Forelimb muscle (tissue), 1 donor: ENCODE data around the gene POGZ. TPM values are rescaled to one million over a fixed set of nuclear protein-coding genes. Genes with fewer than 3 reads are reported as not detected.
"Not testable (repeated sequence)": the region's sequence is repeated elsewhere in the genome, so short reads cannot be mapped to it uniquely, and the experiment has no call there.

Experiments used
- DNase-seq: peaks from one replicate; pipeline ENCODE4 v3.0.0-alpha.2; 2013; ENCODE audit warnings: low read depth
- polyA plus RNA-seq: library from polyadenylated mRNA; unstranded; fragments of 120-200 nt; gene quantifications from one replicate; pipeline ENCODE4 v1.2.1, GENCODE V29; 2013; ENCODE audit not compliant: insufficient read length

The POGZ gene
- polyA plus RNA-seq, 1 donor: 62.7 TPM

DNA sequence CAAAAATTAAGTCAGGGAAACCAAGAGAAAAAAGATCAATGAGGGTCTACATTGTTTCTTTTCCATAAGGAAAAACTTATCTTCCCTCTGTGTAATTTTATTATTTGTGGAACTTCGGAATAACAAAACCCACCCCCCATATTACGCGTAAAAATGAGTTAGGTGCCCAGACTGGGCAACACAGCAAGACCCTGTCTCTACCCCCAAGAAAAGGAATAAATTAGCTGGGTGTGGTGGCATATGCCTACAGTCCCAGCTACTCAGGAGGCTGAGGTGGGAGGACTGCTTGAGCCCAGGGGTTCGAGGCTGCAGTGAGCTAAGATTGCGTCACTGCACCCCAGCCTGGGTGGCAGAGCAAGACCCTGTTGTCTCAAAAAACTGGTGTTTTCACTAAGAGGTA, 39.5 kb downstream of the POGZ start:
- no peak for DNase-seq

- DNase-seq: no peak
These were observed 41.2 kb downstream of the POGZ start for GRCh38 chr1:151418081-151418480.

- DNase-seq: no peak
These were observed 43.1 kb downstream of the POGZ start for GRCh38 chr1:151416231-151416630.

DNA sequence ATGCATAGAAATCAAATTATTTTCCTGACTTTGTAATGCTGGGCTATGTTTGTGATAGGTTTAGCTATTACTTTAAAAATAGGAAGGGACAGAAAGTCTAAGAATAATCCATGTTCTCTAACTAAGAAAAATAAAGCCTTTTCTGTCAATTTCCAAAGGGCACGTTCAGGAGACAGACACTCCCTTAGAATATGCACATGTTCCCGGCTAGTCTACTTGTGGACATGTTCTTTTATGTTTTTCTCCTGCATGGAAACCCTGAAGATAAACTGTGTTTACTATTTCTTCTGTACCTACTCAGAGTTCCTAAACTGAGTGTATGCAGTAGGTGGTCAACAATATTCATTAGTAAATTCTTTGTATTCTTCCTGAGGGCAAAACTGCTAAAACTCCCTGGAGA, 47.4 kb downstream of the POGZ start:
- DNase-seq: no peak

- DNase-seq: no peak
These were observed 50.4 kb downstream of the POGZ start for GRCh38 chr1:151408891-151409290.

GRCh38 chr1:151407304-151407703, 52.0 kb downstream of the POGZ start:
- no peak for DNase-seq

DNA sequence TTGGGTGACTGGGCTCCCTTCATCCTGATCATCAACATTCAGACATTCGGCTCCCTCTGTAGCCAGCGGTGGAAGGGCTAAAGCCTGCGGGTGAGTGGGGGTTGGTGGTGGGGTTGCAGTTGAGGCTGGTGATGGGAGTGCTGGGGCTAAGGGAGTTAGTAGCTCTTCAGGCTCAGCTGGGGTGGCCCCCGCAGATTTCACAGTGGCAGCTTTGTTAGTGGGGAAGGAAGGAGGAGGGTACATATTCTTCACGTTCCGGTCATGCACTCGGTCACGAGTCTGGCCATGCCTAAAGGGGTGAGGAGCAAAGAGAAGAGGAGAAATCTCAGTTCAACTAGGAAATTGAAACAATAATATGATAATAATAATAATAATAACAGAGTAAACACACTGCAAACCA, 53.1 kb downstream of the POGZ start:
- no peak for DNase-seq

DNA sequence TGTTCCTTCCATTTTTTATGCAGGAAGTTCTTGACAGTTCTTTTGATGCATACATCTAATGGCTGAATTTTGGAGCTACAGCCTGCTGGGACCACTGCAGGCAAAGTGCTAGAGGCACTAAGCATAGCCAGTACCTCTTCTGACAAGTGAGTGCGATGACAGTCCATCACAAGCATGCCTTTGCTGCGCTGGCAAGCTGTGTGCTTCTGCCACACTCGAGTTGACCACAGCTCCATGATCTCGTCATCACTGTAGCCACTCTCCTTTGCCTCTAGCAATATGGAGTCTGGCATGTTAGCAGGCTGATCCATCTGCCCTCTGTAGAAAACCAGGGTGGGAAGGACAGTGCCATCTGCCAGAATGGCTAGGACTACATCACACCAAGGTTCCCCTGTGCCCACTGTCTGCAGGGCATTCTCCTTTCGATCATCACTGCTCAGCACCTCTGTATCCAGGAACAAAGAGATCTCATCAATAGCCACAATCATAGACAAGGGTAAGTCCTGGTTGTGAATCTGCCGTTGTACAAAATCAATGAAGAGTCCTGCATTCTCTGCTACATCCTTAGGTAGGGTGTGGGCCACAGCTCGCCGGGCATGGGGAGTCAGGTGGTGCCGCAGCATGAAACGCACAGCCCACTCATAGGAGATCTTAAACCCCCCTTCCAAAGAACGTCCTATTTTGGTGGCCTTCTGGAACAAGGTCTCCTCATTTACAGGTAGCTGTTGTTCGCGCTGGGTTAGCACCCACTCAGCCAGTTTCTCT, 53.9 kb downstream of the POGZ start:
- no peak for DNase-seq

GRCh38 chr1:151403612-151404011, 55.7 kb downstream of the POGZ start:
- DNase-seq: no peak

- no peak for DNase-seq
These were observed 56.5 kb downstream of the POGZ start for GRCh38 chr1:151402764-151403163.

GRCh38 chr1:151401860-151402259, 57.4 kb downstream of the POGZ start:
- no peak for DNase-seq

GRCh38 chr1:151401125-151401788, 58.0 kb downstream of the POGZ start:
- DNase-seq: no peak

GRCh38 chr1:151399324-151400171, 59.7 kb downstream of the POGZ start, which contains the start of gene PSMB4:
PSMB4 (plus strand) TSS chr1:151399573; CDS start chr1:151399588, 15 bp downstream.
- peak; percentile 97 for DNase-seq

DNA sequence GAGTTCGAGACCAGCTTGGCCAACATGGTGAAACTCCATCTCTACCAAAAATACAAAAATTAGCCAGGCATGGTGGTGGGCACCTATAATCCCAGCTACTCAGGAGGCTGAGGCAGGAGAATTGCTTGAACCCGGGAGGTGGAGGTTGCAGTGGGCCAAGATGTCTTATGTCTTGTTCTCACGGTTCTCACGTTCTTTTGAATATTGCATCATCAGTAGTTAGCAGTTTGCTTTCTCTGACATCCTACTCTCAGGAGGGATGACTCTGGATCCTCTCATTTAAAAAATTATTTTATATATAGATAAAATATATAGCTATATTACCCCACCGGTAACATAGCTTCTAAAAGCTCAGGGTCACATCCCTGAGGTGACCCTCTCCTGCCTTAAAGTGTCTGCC, 63.0 kb downstream of the POGZ start:
- not testable (repeated sequence) for DNase-seq

DNA sequence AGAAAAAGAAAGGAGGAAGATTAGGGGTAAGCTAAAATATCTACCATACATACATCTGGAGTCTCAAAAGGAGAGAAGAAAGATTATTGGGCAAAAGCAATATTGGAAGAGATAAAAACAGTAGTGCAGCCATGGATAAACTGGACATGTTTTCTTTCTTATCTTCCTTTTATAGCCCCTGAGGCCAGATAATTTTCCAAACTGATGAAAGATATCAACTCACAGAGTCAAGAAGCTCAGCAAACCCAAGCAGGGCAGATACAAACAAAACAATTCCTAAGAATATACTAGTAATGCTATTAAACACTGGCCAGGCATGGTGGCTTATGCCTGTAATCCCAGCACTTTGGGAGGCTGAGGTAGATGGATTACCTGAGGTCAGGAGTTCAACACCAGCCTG, 65.7 kb downstream of the POGZ start:
- DNase-seq: no peak

DNA sequence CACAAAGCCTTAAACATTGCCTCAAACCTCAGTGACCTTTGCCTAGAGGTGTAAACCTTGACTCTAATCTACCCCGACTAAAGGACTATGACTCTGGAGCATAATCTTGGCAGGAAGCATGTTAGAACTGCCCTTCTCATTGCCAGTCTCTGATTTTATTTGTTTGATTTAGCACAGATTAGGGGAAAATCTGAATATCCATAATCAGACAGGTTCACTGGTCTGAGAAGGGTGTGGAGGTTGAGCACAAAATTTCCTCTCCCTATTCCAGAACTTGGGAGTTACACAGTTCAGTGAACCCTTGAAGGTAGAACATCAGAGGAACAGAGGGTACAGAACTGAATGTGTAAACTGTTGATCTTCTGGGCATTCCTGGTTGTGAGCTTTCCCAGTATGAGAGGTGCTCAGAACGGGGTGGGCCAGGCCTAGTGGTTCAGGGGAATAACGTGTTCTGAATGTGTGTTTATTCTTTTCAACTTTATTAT, 68.2 kb downstream of the POGZ start:
- DNase-seq: no peak

DNA sequence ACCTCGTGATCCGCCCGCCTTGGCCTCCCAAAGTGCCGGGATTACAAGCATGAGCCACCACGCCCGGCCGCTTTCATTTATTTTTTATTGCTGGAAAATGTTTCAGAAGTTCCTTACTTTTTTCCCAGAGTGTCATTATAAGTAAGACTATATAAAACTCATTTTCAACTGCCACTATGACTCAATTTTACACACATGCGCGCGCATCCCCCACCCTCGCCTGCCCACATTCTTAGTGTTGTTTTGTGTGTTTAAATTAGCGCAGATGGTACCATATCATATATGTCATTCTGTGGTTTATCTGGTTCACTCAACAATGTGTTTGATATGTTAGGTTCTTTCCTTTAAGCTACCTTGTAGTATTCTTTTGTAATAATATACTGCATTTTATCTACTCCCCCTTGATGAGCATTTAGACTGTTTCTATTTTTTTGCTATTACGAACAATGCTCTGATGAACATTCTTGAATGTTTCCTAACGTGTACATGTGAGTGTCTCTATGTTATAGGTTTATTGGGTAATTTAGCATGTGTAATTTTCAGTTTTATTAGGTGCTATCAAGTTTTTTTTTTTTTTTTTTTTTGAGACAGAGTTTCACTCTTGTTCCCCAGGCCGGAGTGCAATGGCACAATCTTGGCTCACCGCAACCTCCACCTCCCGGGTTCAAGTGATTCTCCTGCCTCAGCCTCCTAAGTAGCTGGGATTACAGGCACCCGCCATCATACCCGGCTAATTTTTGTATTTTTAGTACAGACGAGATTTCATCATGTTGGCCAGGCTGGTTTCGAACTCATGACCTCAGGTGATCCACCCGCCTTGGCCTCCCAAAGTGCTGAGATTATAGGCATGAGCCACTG, 68.8 kb downstream of the POGZ start:
- not testable (repeated sequence) for DNase-seq

DNA sequence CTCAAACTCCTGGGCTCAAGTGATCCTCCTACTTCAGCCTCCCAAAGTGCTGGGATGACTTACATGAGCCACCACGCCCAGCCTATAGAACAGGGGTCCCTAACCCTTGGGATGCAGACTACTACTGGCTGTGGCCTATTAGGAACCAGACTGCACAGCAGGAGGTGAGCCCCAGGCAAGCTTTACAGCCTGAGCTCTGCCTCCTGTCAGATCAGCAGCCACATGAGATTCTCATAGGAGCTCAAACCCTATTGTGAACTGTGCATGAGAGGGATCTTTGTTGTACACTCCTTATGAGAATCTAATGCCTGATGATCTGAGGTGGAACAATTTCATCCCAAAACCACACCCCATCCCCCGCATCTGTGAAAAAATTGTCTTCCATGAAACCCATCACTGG, 73.3 kb downstream of the POGZ start:
- DNase-seq: no peak

GRCh38 chr1:151384584-151384983, 74.7 kb downstream of the POGZ start:
- no peak for DNase-seq

GRCh38 chr1:151377150-151377884, 82.0 kb downstream of the POGZ start:
- no peak for DNase-seq

- no peak for DNase-seq
These were observed 86.1 kb downstream of the POGZ start for GRCh38 chr1:151373196-151373595.
